Hepatocyte (in vitro differentiated cells): ENCODE results near the gene CFAP91. TPM values are rescaled to one million over a fixed set of nuclear protein-coding genes. Genes with fewer than 3 reads are reported as not detected.

Experiments used
- DNase-seq: peaks from one replicate; pipeline ENCODE4 v3.0.0-alpha.2; 2016; ENCODE audit warnings: low spot score
- H2AFZ ChIP-seq: fragments of 200-600 bp; sonication (generic); 2 replicates; pipeline ENCODE4 v1.6.0; 2016; ENCODE audit warnings: antibody characterized with exemption, mild to moderate bottlenecking
- H3K27ac ChIP-seq: fragments of 200-600 bp; sonication (generic); 2 replicates; pipeline ENCODE4 v1.5.1; 2016; ENCODE audit warnings: mild to moderate bottlenecking
- H3K27me3 ChIP-seq: fragments of 200-600 bp; sonication (generic); 2 replicates; pipeline ENCODE4 v1.6.1; 2016
- H3K36me3 ChIP-seq: fragments of 200-600 bp; sonication (generic); replicated peaks from 2 replicates; pipeline ENCODE4 v1.5.1; 2016; ENCODE audit warnings: low read depth; ENCODE audit not compliant: insufficient read depth
- H3K4me1 ChIP-seq: fragments of 200-600 bp; sonication (generic); 2 replicates; pipeline ENCODE4 v1.5.1; 2016; ENCODE audit warnings: mild to moderate bottlenecking, moderate library complexity; ENCODE audit not compliant: insufficient read depth
- H3K4me2 ChIP-seq: fragments of 200-600 bp; sonication (generic); 2 replicates; pipeline ENCODE4 v1.6.0; 2016
- H3K4me3 ChIP-seq: fragments of 200-600 bp; sonication (generic); 2 replicates; pipeline ENCODE4 v1.5.1; 2016; ENCODE audit warnings: mild to moderate bottlenecking
- H3K79me2 ChIP-seq: fragments of 200-600 bp; sonication (generic); 2 replicates; pipeline ENCODE4 v1.6.0; 2017; ENCODE audit warnings: mild to moderate bottlenecking
- H3K9me2 ChIP-seq: fragments of 200-600 bp; sonication (generic); replicated peaks from 2 replicates; pipeline ENCODE4 v1.6.0; 2017; ENCODE audit warnings: mild to moderate bottlenecking; ENCODE audit not compliant: insufficient read depth
- H3K9me3 ChIP-seq: fragments of 200-600 bp; sonication (generic); 2 replicates; pipeline ENCODE4 v1.5.1; 2016; ENCODE audit warnings: low read depth, mild to moderate bottlenecking
- H4K20me1 ChIP-seq: fragments of 200-600 bp; sonication (generic); 2 replicates; pipeline ENCODE4 v1.6.0; 2016; ENCODE audit warnings: mild to moderate bottlenecking; ENCODE audit not compliant: insufficient read depth, poor library complexity, severe bottlenecking
- CTCF ChIP-seq: fragments of 200-600 bp; sonication (generic); IDR thresholded peaks from 2 replicates; pipeline ENCODE4 v1.5.1; 2016; ENCODE audit warnings: antibody characterized with exemption, mild to moderate bottlenecking; ENCODE audit not compliant: poor library complexity
- EZH2 ChIP-seq: fragments of 200-600 bp; sonication (generic); IDR thresholded peaks from 2 replicates; pipeline ENCODE4 v1.6.1; 2016; ENCODE audit warnings: antibody characterized with exemption, mild to moderate bottlenecking, borderline replicate concordance
- EZH2phosphoT487 ChIP-seq: fragments of 200-600 bp; sonication (generic); IDR thresholded peaks from one replicate; pipeline ENCODE4 v1.6.1; 2018; ENCODE audit warnings: antibody characterized with exemption, mild to moderate bottlenecking, low read depth, moderate library complexity; ENCODE audit not compliant: unreplicated experiment, severe bottlenecking
- WGBS: methylation state at CpG from one replicate; pipeline ENCODE4 v1.1.6; 2016; ENCODE audit warnings: low lambda C conversion rate; ENCODE audit errors: missing lambda C conversion rate; 5-methylcytosine and 5-hydroxymethylcytosine counted together
- polyA plus RNA-seq: library from polyadenylated mRNA; unstranded; fragments of >200 nt; fragmentation: Nextera tagmentation; extraction: Ambion mirVana; gene quantifications from 2 replicates; pipeline ENCODE4 v1.2.1, GENCODE V29; 2016
- total RNA-seq: library from RNA; depleted of rRNA; stranded (reverse); fragments of >200 nt; gene quantifications from 2 replicates; pipeline ENCODE4 v1.2.3, GENCODE V29; 2014

The CFAP91 gene
- total and polyA plus RNA-seq, 2 experiments from 2014 or later: 1.4 TPM; not detected in 1

- H4K20me1 ChIP-seq: no peaks in the 10 kb centered on the region
- 29% methylated on average over 2 of the region's 2 CpGs for WGBS
- peak overlapping the region; percentile 69 for H3K27ac ChIP-seq
- no peaks in the 10 kb centered on the region for H3K9me2 ChIP-seq
- H3K36me3 ChIP-seq: peaks cover 3% of the 10 kb centered on the region
- TF ChIP-seq EZH2phosphoT487 (no peak), EZH2 (no peak), CTCF (no peak)
- DNase-seq: no peak
- H3K4me2 ChIP-seq: no peak overlapping the region
- no peaks in the 10 kb centered on the region for H3K27me3 ChIP-seq
- no peak overlapping the region for H3K4me3 ChIP-seq
- H3K4me1 ChIP-seq: peaks cover 5% of the 10 kb centered on the region
- H2AFZ ChIP-seq: no peak overlapping the region
- peaks cover 30% of the 10 kb centered on the region for H3K79me2 ChIP-seq
- no peaks in the 10 kb centered on the region for H3K9me3 ChIP-seq
These were observed 30.0 kb upstream of the CFAP91 start for GRCh38 chr3:119672776-119673175.

GRCh38 chr3:119673875-119674274 lies 28.9 kb upstream of the CFAP91 start:
- no peak overlapping the region for H3K27ac ChIP-seq
- TF ChIP-seq EZH2phosphoT487 (no peak), CTCF (no peak), EZH2 (no peak)

GRCh38 chr3:119675188-119675874 lies 27.5 kb upstream of the CFAP91 start:
- Histone ChIP-seq H2AFZ (no peak overlapping the region), H3K4me1 (peaks cover 5% of the 10 kb centered on the region), H3K9me3 (no peaks in the 10 kb centered on the region), H3K9me2 (no peaks in the 10 kb centered on the region), H3K4me2 (peak overlapping the region; percentile 89), H3K27ac (peak overlapping the region; percentile 90), H3K4me3 (no peak overlapping the region), H3K27me3 (no peaks in the 10 kb centered on the region), H4K20me1 (no peaks in the 10 kb centered on the region), H3K36me3 (peaks cover 3% of the 10 kb centered on the region), H3K79me2 (peaks cover 30% of the 10 kb centered on the region)
- TF ChIP-seq EZH2 (no peak), CTCF (no peak)
- DNase-seq: no peak
- WGBS: 61% methylated on average over 5 of the region's 5 CpGs

More at GRCh38 chr3:119673875-119674274, 28.9 kb upstream of the CFAP91 start:
- Histone ChIP-seq H4K20me1 (no peaks in the 10 kb centered on the region), H3K9me2 (no peaks in the 10 kb centered on the region), H2AFZ (no peak overlapping the region), H3K36me3 (peaks cover 3% of the 10 kb centered on the region), H3K27me3 (no peaks in the 10 kb centered on the region), H3K4me3 (no peak overlapping the region), H3K4me1 (peaks cover 5% of the 10 kb centered on the region), H3K79me2 (peaks cover 30% of the 10 kb centered on the region), H3K9me3 (no peaks in the 10 kb centered on the region), H3K4me2 (no peak overlapping the region)
- DNase-seq: no peak
- WGBS: 96% methylated on average over 17 of the region's 18 CpGs

GRCh38 chr3:119676020-119676419 lies 26.8 kb upstream of the CFAP91 start:
- Histone ChIP-seq H3K27ac (peak overlapping the region; percentile 90), H2AFZ (peak overlapping the region; percentile 22)
- WGBS: 58% methylated on average over 1 of the region's 1 CpG

More at GRCh38 chr3:119676020-119676419, 26.8 kb upstream of the CFAP91 start:
- Histone ChIP-seq H3K9me3 (no peaks in the 10 kb centered on the region), H3K36me3 (peaks cover 3% of the 10 kb centered on the region), H3K9me2 (no peaks in the 10 kb centered on the region), H3K27me3 (no peaks in the 10 kb centered on the region), H3K4me1 (peaks cover 5% of the 10 kb centered on the region), H3K79me2 (peaks cover 30% of the 10 kb centered on the region), H3K4me3 (peak overlapping the region; percentile 64), H3K4me2 (peak overlapping the region; percentile 89), H4K20me1 (no peaks in the 10 kb centered on the region)
- no peak for TF ChIP-seq EZH2
- no peak for TF ChIP-seq EZH2phosphoT487
- TF ChIP-seq CTCF: no peak
- DNase-seq: no peak
